Measurements from ENCODE around the gene GALP.

GALP gene

DNA sequence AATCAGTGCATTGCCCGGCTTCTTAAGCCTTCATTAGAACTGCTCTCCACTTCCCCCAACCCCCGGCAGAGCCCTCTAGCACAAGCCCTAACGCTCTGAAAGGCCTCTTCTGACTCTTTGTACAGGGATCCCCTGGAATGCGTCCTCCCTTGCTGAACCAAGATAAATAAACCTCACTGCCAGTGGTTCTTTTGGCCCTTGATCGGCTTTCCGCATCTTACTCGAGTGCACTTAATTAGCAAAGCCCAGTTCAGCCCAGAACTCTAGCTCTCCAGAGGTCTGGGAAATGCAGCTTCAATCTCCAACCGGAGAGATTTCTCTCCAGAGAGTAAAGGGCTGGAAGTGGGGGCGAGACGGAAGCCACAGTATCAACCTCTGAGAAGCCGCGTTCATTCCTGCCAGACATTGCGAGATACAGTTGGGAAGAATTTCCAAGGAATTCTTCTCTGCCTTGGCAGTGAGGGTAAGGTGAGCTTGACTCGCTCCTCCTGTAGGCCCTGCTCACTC, 43.4 kb upstream of the GALP start:
- Histone ChIP-seq H4K91ac (ENCODE audit: low read depth, low read length, poor library complexity) (no peak overlapping the region), H3K4me1 (ENCODE audit: control insufficient read depth in 2 of 2, insufficient read depth in 1 of 2, low read depth in 1 of 2, low read length in 2 of 2) (peaks cover 4 to 8% of the 10 kb centered on the region in 2 donors), H3K9me3 (replicated peaks in 1 of 2; ENCODE audit: control insufficient read depth in 2 of 2, insufficient read depth in 1 of 2, low read depth in 1 of 2, low read length in 2 of 2) (no peaks in the 10 kb centered on the region), H3K14ac (ENCODE audit: low read length) (no peak overlapping the region), H2AK5ac (ENCODE audit: low read depth, low read length) (no peak overlapping the region), H3K27ac (replicated peaks; ENCODE audit: low read length) (peak overlapping the region; percentile 82), H3K27me3 (ENCODE audit: control insufficient read depth in 3 of 3, insufficient read depth in 3 of 3, low read depth in 1 of 3, low read length in 3 of 3) (no peaks in the 10 kb centered on the region), H3K79me1 (ENCODE audit: low read depth, low read length) (no peaks in the 10 kb centered on the region), H3K4me3 (ENCODE audit: low read length in 2 of 2) (no peak overlapping the region), H2BK15ac (ENCODE audit: low read length) (no peak overlapping the region), H3K4me2 (ENCODE audit: insufficient read depth, low read length, poor library complexity, severe bottlenecking) (no peak overlapping the region), H2BK5ac (ENCODE audit: low read length) (no peak overlapping the region), H2BK120ac (ENCODE audit: low read depth, low read length) (no peak overlapping the region), H3K18ac (ENCODE audit: low read length) (peak overlapping the region; percentile 70), H3K36me3 (replicated peaks in 1 of 2; ENCODE audit: control insufficient read depth in 2 of 2, insufficient read depth in 2 of 2, low read length in 2 of 2) (no peaks in the 10 kb centered on the region), H3K4ac (ENCODE audit: low read length) (no peak overlapping the region), H2AFZ (ENCODE audit: low read length) (peak overlapping the region; percentile 94), H2BK12ac (ENCODE audit: low read length) (no peak overlapping the region), H4K8ac (ENCODE audit: low read depth, low read length) (no peak overlapping the region), H3K23ac (ENCODE audit: low read depth, low read length, poor library complexity) (no peak overlapping the region), H3K9ac (ENCODE audit: low read depth, low read length, poor library complexity) (no peak overlapping the region)
- no peak for DNase-seq (ENCODE audit: low spot score)
- WGBS, 2 donors (ENCODE audit: extremely low coverage in 2 of 2, insufficient read length in 2 of 2, insufficient replicate concordance in 1 of 2) = no CpG with 5 or more reads among the region's 14 CpGs

DNA sequence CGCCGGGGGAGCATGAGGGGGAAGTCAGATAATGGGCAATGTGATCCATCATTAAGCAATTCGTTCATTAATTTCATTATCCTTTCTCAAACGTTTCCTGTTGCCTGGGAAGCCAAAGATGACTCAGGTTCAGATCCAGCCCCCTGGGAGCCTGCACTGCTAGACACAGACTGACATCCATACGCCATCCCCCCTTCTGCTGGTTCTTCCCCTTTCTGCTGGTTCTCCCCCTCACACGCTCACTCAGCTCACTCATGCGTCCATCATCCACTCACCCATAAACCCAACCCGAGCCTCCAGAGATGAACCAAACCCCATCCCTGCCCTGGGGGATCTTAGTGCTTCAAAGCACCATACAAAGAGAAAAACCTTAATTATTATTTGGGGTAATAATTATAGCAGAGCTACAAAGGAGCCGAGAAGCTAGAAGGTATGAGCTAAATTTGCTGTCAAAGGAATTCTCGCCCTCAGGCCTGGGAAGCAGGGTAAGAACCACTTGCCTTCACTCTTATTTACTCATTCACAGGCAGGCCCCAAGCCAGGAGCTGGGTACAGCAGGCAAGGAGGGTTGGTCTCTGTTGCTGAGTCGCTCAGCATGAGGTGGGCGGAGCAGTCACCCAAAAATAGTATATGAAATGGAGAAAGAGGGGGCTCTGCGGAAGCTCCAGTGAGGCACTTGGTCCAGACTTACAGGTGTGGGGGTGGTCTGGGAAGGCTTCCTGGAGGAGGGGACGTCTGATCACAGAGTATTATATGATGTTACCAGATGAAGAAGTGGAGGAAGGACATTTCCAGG, 41.8 kb upstream of the GALP start:
- no peak overlapping the region for H3K23ac ChIP-seq (ENCODE audit: low read depth, low read length, poor library complexity)
- H2BK5ac ChIP-seq (ENCODE audit: low read length) = no peak overlapping the region
- no peaks in the 10 kb centered on the region for H3K79me1 ChIP-seq (ENCODE audit: low read depth, low read length)
- no peak overlapping the region for H3K18ac ChIP-seq (ENCODE audit: low read length)
- no peak overlapping the region for H3K4me2 ChIP-seq (ENCODE audit: insufficient read depth, low read length, poor library complexity, severe bottlenecking)
- H2AFZ ChIP-seq (ENCODE audit: low read length) = no peak overlapping the region
- no peaks in the 10 kb centered on the region for H3K27me3 ChIP-seq (ENCODE audit: control insufficient read depth in 3 of 3, insufficient read depth in 3 of 3, low read depth in 1 of 3, low read length in 3 of 3)
- no peak overlapping the region for H2BK15ac ChIP-seq (ENCODE audit: low read length)
- H3K4me3 ChIP-seq (ENCODE audit: low read length in 2 of 2) = no peak overlapping the region
- no peak overlapping the region for H3K4ac ChIP-seq (ENCODE audit: low read length)
- H2BK120ac ChIP-seq (ENCODE audit: low read depth, low read length) = no peak overlapping the region
- DNase-seq (ENCODE audit: low spot score) = no peak
- H3K27ac ChIP-seq (replicated peaks; ENCODE audit: low read length) = no peak overlapping the region
- H3K9ac ChIP-seq (ENCODE audit: low read depth, low read length, poor library complexity) = no peak overlapping the region
- no peak overlapping the region for H4K8ac ChIP-seq (ENCODE audit: low read depth, low read length)
- no peak overlapping the region for H4K91ac ChIP-seq (ENCODE audit: low read depth, low read length, poor library complexity)
- WGBS, 2 donors (ENCODE audit: extremely low coverage in 2 of 2, insufficient read length in 2 of 2, insufficient replicate concordance in 1 of 2) = no CpG with 5 or more reads among the region's 14 CpGs
- no peak overlapping the region for H3K14ac ChIP-seq (ENCODE audit: low read length)
- peak overlapping the region; percentile 30 for H2BK12ac ChIP-seq (ENCODE audit: low read length)
- no peaks in the 10 kb centered on the region for H3K9me3 ChIP-seq (replicated peaks in 1 of 2; ENCODE audit: control insufficient read depth in 2 of 2, insufficient read depth in 1 of 2, low read depth in 1 of 2, low read length in 2 of 2)
- H2AK5ac ChIP-seq (ENCODE audit: low read depth, low read length) = no peak overlapping the region
- no peaks in the 10 kb centered on the region for H3K36me3 ChIP-seq (replicated peaks in 1 of 2; ENCODE audit: control insufficient read depth in 2 of 2, insufficient read depth in 2 of 2, low read length in 2 of 2)
- H3K4me1 ChIP-seq (ENCODE audit: control insufficient read depth in 2 of 2, insufficient read depth in 1 of 2, low read depth in 1 of 2, low read length in 2 of 2) = peaks cover 4 to 8% of the 10 kb centered on the region in 2 donors

- no peak overlapping the region for H2AFZ ChIP-seq (ENCODE audit: low read length)
- H2BK15ac ChIP-seq (ENCODE audit: low read length) = no peak overlapping the region
- no peak overlapping the region for H4K91ac ChIP-seq (ENCODE audit: low read depth, low read length, poor library complexity)
- H2AK5ac ChIP-seq (ENCODE audit: low read depth, low read length) = no peak overlapping the region
- peaks cover 4 to 8% of the 10 kb centered on the region in 2 donors for H3K4me1 ChIP-seq (ENCODE audit: control insufficient read depth in 2 of 2, insufficient read depth in 1 of 2, low read depth in 1 of 2, low read length in 2 of 2)
- H3K9ac ChIP-seq (ENCODE audit: low read depth, low read length, poor library complexity) = no peak overlapping the region
- DNase-seq (ENCODE audit: low spot score) = no peak
- H3K4me2 ChIP-seq (ENCODE audit: insufficient read depth, low read length, poor library complexity, severe bottlenecking) = no peak overlapping the region
- no peak overlapping the region for H3K4me3 ChIP-seq (ENCODE audit: low read length in 2 of 2)
- H3K36me3 ChIP-seq (replicated peaks in 1 of 2; ENCODE audit: control insufficient read depth in 2 of 2, insufficient read depth in 2 of 2, low read length in 2 of 2) = no peaks in the 10 kb centered on the region
- H3K14ac ChIP-seq (ENCODE audit: low read length) = no peak overlapping the region
- H3K18ac ChIP-seq (ENCODE audit: low read length) = no peak overlapping the region
- no peak overlapping the region for H2BK120ac ChIP-seq (ENCODE audit: low read depth, low read length)
- H3K9me3 ChIP-seq (replicated peaks in 1 of 2; ENCODE audit: control insufficient read depth in 2 of 2, insufficient read depth in 1 of 2, low read depth in 1 of 2, low read length in 2 of 2) = no peaks in the 10 kb centered on the region
- no peaks in the 10 kb centered on the region for H3K79me1 ChIP-seq (ENCODE audit: low read depth, low read length)
- H2BK12ac ChIP-seq (ENCODE audit: low read length) = no peak overlapping the region
- H3K4ac ChIP-seq (ENCODE audit: low read length) = no peak overlapping the region
- no peak overlapping the region for H2BK5ac ChIP-seq (ENCODE audit: low read length)
- H3K27me3 ChIP-seq (ENCODE audit: control insufficient read depth in 3 of 3, insufficient read depth in 3 of 3, low read depth in 1 of 3, low read length in 3 of 3) = no peaks in the 10 kb centered on the region
- no peak overlapping the region for H4K8ac ChIP-seq (ENCODE audit: low read depth, low read length)
- H3K23ac ChIP-seq (ENCODE audit: low read depth, low read length, poor library complexity) = no peak overlapping the region
- no CpG with 5 or more reads among the region's 5 CpGs for WGBS, 2 donors (ENCODE audit: extremely low coverage in 2 of 2, insufficient read length in 2 of 2, insufficient replicate concordance in 1 of 2)
- H3K27ac ChIP-seq (replicated peaks; ENCODE audit: low read length) = no peak overlapping the region
Measured at GRCh38 chr19:56134654-56134921, 41.2 kb upstream of the GALP start.

DNA sequence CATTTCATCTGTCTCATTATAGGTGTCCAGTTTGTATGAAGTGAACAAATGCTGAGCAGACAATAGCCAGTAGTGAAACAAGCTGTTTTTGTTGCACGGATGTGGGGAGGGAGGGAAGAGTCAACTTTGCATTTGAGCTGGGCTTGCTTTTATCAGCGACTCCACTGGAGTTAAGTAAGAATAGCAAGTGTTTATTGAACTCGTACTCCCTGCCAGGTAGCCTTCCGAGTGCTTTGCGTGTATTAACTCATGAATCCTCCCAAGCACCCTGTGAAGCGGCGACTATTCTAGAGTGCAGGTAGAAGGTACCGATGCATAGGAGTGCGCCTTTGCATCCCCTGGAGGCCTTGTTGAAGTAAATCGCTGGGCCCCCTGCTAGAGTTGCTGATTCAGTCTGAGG, 39.4 kb upstream of the GALP start:
- Histone ChIP-seq H2AK5ac (ENCODE audit: low read depth, low read length) (no peak overlapping the region), H3K14ac (ENCODE audit: low read length) (no peak overlapping the region), H3K27ac (replicated peaks; ENCODE audit: low read length) (no peak overlapping the region), H3K27me3 (ENCODE audit: control insufficient read depth in 3 of 3, insufficient read depth in 3 of 3, low read depth in 1 of 3, low read length in 3 of 3) (no peaks in the 10 kb centered on the region), H3K4me3 (ENCODE audit: low read length in 2 of 2) (no peak overlapping the region), H3K79me1 (ENCODE audit: low read depth, low read length) (no peaks in the 10 kb centered on the region), H4K91ac (ENCODE audit: low read depth, low read length, poor library complexity) (no peak overlapping the region), H3K18ac (ENCODE audit: low read length) (peak overlapping the region; percentile 79), H4K8ac (ENCODE audit: low read depth, low read length) (no peak overlapping the region), H3K36me3 (replicated peaks in 1 of 2; ENCODE audit: control insufficient read depth in 2 of 2, insufficient read depth in 2 of 2, low read length in 2 of 2) (no peaks in the 10 kb centered on the region), H2BK15ac (ENCODE audit: low read length) (no peak overlapping the region), H2BK120ac (ENCODE audit: low read depth, low read length) (no peak overlapping the region), H3K9me3 (replicated peaks in 1 of 2; ENCODE audit: control insufficient read depth in 2 of 2, insufficient read depth in 1 of 2, low read depth in 1 of 2, low read length in 2 of 2) (no peaks in the 10 kb centered on the region), H2BK12ac (ENCODE audit: low read length) (peak overlapping the region; percentile 23), H2BK5ac (ENCODE audit: low read length) (no peak overlapping the region), H3K9ac (ENCODE audit: low read depth, low read length, poor library complexity) (no peak overlapping the region), H3K23ac (ENCODE audit: low read depth, low read length, poor library complexity) (no peak overlapping the region), H3K4ac (ENCODE audit: low read length) (no peak overlapping the region), H2AFZ (ENCODE audit: low read length) (peak overlapping the region; percentile 87), H3K4me2 (ENCODE audit: insufficient read depth, low read length, poor library complexity, severe bottlenecking) (no peak overlapping the region), H3K4me1 (ENCODE audit: control insufficient read depth in 2 of 2, insufficient read depth in 1 of 2, low read depth in 1 of 2, low read length in 2 of 2) (peaks cover 11 to 13% of the 10 kb centered on the region in 2 donors)
- WGBS, 2 donors (ENCODE audit: extremely low coverage in 2 of 2, insufficient read length in 2 of 2, insufficient replicate concordance in 1 of 2) = no CpG with 5 or more reads among the region's 10 CpGs
- DNase-seq (ENCODE audit: low spot score) = no peak
